SW 1271 (cell line): ENCODE measurements around the gene PLIN4.

Experiments used
- DNase-seq, 2 experiments: peaks; one replicate each; lab custom pipeline; 2025; lab: John Stamatoyannopoulos, UW

The PLIN4 gene

GRCh38 chr19:4506449-4507149, 11.7 kb downstream of the PLIN4 start:
- peak in 1 of 2 experiments; percentile 52 for DNase-seq

DNA sequence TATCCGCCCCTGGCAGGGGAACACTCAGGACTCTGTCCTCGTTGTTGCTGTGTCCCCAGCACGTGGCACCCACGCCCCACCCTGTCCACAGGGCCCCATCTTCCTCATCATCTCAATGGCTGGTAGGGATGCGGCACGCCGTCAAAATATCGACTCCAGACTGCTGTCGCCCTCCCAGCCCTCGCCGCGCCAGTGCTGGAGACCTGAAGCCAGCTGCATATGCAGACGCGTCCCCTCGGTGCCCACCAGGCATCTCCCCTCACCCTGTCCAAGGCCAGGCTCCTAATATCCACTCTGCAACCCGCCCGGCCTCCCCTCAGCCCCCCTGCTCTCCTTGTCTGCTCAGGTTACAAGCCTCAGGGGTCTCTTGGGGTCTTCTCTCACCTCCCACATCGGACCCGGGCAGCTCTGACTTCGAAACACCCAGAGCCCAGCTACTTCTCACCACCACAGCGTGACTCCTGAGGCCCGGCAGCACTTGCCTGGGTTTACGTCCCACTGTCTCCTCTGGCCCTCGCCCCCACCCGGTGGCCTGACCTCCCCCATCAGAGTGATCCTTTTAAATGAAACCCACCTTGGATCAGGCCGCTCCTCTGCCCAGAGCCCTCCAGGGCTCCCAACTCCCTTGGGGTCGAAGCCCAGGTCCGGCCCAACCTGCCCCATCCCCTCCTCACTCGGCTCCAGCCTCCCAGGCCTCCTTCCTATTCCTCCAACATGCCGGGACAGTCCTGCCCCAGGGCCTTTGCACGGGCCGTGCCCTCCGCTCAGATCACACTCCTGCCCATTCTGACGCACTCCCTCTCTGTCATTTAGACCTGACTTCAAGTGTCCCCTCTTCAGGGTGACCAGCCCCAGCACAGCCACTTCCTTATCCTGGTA, 12.5 kb downstream of the PLIN4 start:
- no peak for DNase-seq

- no peak for DNase-seq
Measured at GRCh38 chr19:4504891-4505569, 13.3 kb downstream of the PLIN4 start.

DNA sequence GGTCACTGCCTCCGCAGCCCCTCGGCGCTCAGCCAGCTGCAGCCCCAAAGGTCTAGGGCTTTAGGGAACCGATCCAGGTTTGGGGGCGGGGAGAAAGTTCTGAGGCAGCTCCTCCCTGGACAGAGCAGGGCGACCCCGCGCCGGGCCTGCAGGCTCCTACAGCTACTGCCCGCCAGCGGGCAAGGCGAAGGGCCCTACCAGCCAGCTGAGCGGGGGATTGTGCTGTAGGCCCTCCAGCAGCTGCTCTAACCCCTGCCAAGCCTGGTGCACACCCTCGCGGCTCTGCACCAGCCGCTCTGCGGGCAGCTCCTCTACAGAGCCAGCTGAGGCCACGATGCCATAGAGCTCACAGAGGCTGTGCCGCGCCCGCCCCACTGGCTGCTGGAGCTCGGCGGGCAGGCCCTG, 14.0 kb downstream of the PLIN4 start:
- no peak for DNase-seq

GRCh38 chr19:4503825-4504170, 14.5 kb downstream of the PLIN4 start:
- no peak for DNase-seq

GRCh38 chr19:4503132-4503824, 15.0 kb downstream of the PLIN4 start:
- no peak for DNase-seq

GRCh38 chr19:4502282-4503131, 15.8 kb downstream of the PLIN4 start:
- no peak for DNase-seq

DNA sequence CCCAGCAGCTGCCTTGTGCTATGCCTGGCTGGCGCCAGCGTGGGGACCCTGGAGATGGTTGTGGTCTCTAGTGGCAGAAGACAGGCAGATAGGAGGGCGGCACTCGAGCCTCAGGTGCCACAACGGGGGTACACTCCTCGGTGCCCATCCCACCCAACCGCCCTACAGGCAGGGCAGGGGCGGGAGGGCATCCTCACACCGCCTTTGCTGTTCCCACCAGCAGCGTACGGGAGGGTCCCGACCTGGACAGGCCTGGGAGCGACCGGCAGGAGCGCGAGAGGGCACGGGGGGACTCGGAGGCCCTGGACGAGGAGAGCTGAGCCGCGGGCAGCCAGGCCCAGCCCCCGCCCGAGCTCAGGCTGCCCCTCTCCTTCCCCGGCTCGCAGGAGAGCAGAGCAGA, 16.6 kb downstream of the PLIN4 start:
- no peak for DNase-seq

DNA sequence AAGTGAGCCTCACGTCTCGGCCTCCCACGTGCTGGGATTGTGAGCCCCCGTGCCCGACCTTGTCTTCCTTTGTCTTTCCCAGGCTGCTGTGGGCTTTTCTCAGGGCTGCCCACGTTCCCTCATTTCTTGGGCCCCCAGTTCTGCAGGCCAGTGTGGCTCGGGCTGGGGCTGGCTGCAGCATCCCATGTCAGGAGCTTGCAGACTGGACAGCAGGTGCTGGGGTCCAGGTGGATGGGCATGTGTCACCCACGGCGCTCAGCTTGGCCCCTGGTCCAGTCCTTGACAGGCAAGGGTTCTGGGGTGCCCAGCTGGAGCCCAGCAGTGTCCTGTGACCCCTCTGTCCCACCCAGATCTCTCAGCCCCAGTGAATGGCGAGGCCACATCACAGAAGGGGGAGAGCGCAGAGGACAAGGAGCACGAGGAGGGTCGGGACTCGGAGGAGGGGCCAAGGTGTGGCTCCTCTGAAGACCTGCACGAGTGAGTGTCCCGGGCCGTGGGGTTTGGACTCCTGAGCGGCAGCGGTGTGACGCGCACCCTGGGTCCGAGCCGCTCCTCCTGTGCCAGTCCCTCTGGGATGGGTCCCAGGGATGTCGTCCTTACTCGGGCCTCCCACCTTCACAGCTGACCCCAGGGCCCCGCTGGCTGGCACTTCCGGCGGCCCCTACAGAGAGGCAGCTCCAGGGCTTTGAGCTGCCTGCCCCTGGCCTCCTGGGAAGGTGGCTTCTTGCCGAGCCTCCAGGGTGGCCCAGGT, 17.3 kb downstream of the PLIN4 start:
- no peak for DNase-seq

GRCh38 chr19:4499855-4500254, 18.4 kb downstream of the PLIN4 start:
- DNase-seq = no peak

- DNase-seq = no peak
Measured at GRCh38 chr19:4499318-4499717, 19.0 kb downstream of the PLIN4 start.

DNA sequence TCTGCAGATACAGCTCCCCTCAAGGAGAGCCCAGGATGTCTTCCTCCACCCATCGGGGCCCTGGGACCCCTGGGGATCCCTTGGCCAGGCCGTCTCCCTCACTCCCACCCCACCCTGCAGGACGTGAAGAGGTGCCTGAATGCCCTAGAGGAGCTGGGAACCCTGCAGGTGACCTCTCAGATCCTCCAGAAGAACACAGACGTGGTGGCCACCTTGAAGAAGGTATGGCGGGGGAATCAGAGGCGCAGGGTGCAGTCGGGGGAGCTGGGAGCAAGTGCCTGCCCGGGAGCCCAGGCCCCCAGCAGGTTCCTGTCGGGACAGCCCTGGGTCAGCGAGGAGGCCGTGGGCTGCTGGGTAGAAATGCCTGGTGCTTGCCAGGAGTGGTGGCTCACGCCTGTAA, 19.6 kb downstream of the PLIN4 start:
- DNase-seq = no peak

- DNase-seq = no peak
Measured at GRCh38 chr19:4497770-4498389, 20.4 kb downstream of the PLIN4 start.

- DNase-seq = no peak
Measured at GRCh38 chr19:4496304-4496703, 22.0 kb downstream of the PLIN4 start.

DNA sequence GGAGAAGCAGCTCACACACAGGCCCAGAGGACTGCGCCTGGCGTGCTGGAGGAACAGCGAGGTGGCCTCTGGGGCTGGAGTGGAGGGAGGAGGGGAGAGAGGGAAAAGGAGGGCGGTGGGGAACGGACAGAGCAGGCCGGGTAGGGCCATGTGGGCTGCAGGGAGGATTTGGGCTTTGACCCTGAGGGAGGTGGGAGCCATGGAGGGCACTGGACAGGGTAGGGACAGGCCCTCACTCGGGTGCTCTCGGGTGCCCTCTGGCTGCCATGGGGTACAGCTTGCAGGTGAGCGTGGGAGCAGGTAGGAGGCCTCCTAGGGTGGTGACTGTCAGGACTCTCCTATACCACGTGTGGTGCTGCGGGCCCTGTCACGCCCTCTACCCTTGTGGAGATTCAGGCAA, 22.8 kb downstream of the PLIN4 start:
- DNase-seq = no peak

DNA sequence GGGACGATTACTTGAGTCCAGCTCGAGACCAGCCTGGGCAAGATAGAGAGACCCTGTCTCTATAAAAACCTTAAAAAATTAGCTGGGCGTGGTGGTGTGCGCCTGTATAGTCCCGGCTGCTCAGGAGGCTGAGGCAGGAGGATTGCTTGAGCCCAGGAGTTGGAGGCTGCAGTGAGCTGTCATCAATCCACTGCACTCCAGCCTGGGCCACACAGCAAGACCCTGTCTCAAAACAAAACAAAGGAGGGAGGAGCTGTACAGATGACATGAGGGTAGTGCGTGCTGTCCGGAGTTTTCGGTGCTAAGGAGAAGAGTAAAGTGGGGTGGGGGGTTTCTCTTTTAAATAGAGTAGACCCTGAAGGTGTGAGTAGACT, 23.6 kb downstream of the PLIN4 start:
- DNase-seq = no peak

DNA sequence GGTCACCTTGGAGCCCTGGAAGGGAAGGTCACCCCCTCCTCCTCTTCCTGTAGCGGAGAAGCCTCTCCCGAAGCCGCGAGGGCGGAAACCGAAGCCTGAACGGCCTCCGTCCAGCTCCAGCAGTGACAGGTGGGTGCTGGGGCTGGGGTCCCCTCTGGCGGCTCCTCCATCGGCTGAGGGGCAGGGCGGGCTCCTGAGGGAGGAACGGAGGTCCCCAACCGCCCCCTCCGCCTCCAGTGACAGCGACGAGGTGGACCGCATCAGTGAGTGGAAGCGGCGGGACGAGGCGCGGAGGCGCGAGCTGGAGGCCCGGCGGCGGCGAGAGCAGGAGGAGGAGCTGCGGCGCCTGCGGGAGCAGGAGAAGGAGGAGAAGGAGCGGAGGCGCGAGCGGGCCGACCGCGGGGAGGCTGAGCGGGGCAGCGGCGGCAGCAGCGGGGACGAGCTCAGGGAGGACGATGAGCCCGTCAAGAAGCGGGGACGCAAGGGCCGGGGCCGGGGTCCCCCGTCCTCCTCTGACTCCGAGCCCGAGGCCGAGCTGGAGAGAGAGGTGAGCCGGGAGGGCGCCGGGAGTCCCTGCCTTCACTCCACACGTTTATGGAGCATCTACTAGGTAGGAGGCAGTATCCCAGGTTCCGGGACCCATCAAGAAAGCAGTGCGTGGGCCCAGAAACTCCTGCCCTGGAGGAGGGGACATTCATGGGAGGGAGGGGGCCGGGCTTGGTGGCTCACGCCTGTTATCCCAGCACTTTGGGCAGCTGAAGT, 24.2 kb downstream of the PLIN4 start:
- no peak for DNase-seq

DNA sequence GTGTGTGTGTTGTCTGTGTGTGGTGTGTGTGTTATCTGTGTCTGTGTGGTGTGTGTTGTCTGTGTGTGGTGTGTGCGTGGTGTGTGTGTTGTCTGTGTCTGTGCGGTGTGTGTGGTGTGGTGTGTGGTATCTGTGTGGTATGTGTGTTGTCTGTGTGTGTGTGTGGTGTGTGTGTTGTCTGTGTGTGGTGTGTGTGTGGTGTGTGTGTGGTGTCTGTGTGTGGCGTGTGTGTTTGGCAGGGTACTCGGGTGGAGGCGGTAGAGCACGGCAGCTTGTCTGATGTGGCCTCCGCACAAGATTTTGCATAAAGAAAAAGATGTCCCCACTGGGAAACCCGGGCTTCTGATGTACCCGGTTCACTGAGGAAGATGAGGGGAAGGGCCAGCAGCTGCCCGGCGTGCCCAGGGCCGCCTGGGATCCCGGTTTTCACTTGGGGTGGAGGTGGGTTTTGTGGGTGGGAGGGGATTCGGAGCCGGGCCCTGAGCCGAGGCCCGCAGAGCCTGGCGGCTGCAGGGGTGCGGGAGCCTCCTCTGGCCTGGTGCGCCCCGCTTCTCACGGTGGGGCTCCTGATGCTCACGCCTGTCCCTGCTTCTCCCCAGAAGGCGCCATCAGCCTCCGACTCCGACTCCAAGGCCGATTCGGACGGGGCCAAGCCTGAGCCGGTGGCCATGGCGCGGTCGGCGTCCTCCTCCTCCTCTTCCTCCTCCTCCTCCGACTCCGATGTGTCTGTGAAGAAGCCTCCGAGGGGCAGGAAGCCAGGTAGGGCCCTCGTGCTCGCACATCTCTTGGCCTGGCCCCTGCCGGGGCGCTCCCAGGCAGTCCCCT, 25.0 kb downstream of the PLIN4 start:
- no peak for DNase-seq
